Transverse colon (tissue), 4 donors: Measurements from ENCODE around the gene KLHDC1. TPM values are rescaled to one million over a fixed set of nuclear protein-coding genes. Genes with fewer than 3 reads are reported as not detected.

ENCODE experiments used
- DNase-seq: peaks from one replicate; pipeline ENCODE4 v3.0.0-alpha.2; 2019
- H3K27ac ChIP-seq, 4 donors: fragments of 200-600 bp; sonication (generic); 2 replicates each; pipeline ENCODE4 v1.5.1; 2016 to 2018; ENCODE audit warnings: inconsistent platforms in 4 of 4
- H3K27me3 ChIP-seq: fragments of 200-600 bp; sonication (generic); 2 replicates; pipeline ENCODE4 v1.5.1; 2017; ENCODE audit warnings: inconsistent platforms
- H3K36me3 ChIP-seq, 4 donors: fragments of 200-600 bp; sonication (generic); 2 replicates each; pipeline ENCODE4 v1.5.1; 2017 to 2019; ENCODE audit warnings: inconsistent platforms in 4 of 4
- H3K4me1 ChIP-seq, 4 donors: fragments of 200-600 bp; sonication (generic); 2 replicates each; pipeline ENCODE4 v1.5.1; 2017 to 2020; ENCODE audit warnings: inconsistent platforms in 4 of 4
- H3K4me3 ChIP-seq, 4 donors: fragments of 200-600 bp; sonication (generic); 1 replicate in 1 of 4; 2 replicates in 3 of 4; pipeline versions ENCODE4 v1.5.1 to v1.6.1; 2017 to 2019; ENCODE audit warnings: inconsistent platforms in 4 of 4
- H3K9me3 ChIP-seq, 2 donors: fragments of 200-600 bp; sonication (generic); 2 replicates each; pipeline ENCODE4 v1.5.1; 2017 to 2019; ENCODE audit warnings: inconsistent platforms in 2 of 2
- CTCF ChIP-seq, 5 experiments: fragments of 200-600 bp in 3 of 5; fragments of 450-650 bp in 2 of 5; sonication (generic) in 3 of 5; IDR thresholded peaks; 1 replicate in 2 of 5; 2 replicates in 3 of 5; pipeline ENCODE4 v1.5.1; 2016 to 2017; ENCODE audit warnings: antibody characterized with exemption in 5 of 5, inconsistent platforms in 3 of 5, mild to moderate bottlenecking in 2 of 5, moderate library complexity in 1 of 5
- EP300 ChIP-seq: sonication (generic); formaldehyde crosslinking; IDR thresholded peaks from one replicate; pipeline ENCODE4 v1.6.1; 2017; ENCODE audit warnings: antibody characterized with exemption, low read depth
- POLR2A ChIP-seq: fragments of 450-650 bp; IDR thresholded peaks from one replicate; pipeline ENCODE4 v1.6.1; 2016; ENCODE audit warnings: antibody characterized with exemption, mild to moderate bottlenecking, moderate library complexity
- POLR2AphosphoS5 ChIP-seq, 3 donors: sonication (generic); formaldehyde crosslinking; IDR thresholded peaks; one replicate each; pipeline ENCODE4 v1.6.1; 2016; ENCODE audit warnings: antibody characterized with exemption in 3 of 3
- WGBS, 2 donors: methylation state at CpG; one replicate each; pipeline ENCODE4 v1.1.5; 2018; ENCODE audit warnings: low coverage in 1 of 2; 5-methylcytosine and 5-hydroxymethylcytosine counted together
- in situ Hi-C, 4 donors: fragments of 200-750 bp; cut with MboI; loops; one replicate each; pipeline versions ENCODE4 v1.15.0 to v1.15.1; 2017; ENCODE audit warnings: low sequenced_read_pairs in 3 of 4, low pct_ligation_motif_present in 1 of 4, low pct_unique_long_range_greater_than_20kb in 1 of 4
- intact Hi-C: fragments of 100-400 bp; cut with DNase I; formaldehyde crosslinking; loops from one replicate; pipeline ENCODE4 v1.15.1; 2023; ENCODE audit warnings: low total_unique reads
- small RNA-seq, 4 donors: library from RNA; depleted of rRNA; stranded (forward); fragments of <200 nt; gene quantifications; one replicate each; pipeline ENCODE3, GENCODE V24; 2016
- total RNA-seq, 4 donors: library from RNA; depleted of rRNA; stranded (reverse); fragments of >200 nt; gene quantifications; one replicate each; pipeline ENCODE4 v1.1.0, GENCODE V29; 2016

The KLHDC1 gene
- total RNA-seq, 4 donors from 2014 or later: 4.0 to 9.4 (median 7.9) TPM

- TF ChIP-seq POLR2AphosphoS5 (IDR thresholded peaks at IDR 0.05): no peak
- Histone ChIP-seq H3K9me3 (no peaks in the 10 kb centered on the region), H3K4me1 (peaks cover 0 to 5% (median 0%) of the 10 kb centered on the region in 4 donors), H3K4me3 (no peak overlapping the region), H3K27me3 (no peaks in the 10 kb centered on the region), H3K36me3 (peaks cover 0 to 94% (median 45%) of the 10 kb centered on the region in 4 donors), H3K27ac (no peak overlapping the region)
- WGBS, 2 donors: 81 to 87% methylated on average over 2 to 3 of the region's 3 CpGs
- intact Hi-C loops: no loop called here
- in situ Hi-C loops: no loop called here
- no peak for DNase-seq
Observed at GRCh38 chr14:49783394-49784014, 90.6 kb downstream of the KLHDC1 start.

- WGBS, 2 donors: 93 to 100% methylated on average over 2 of the region's 2 CpGs
- in situ Hi-C loops: no loop called here
- H3K36me3 ChIP-seq: peaks cover 0 to 91% (median 44%) of the 10 kb centered on the region in 4 donors
- H3K4me3 ChIP-seq: no peak overlapping the region
- no peaks in the 10 kb centered on the region for H3K9me3 ChIP-seq
- no peaks in the 10 kb centered on the region for H3K27me3 ChIP-seq
- TF ChIP-seq POLR2A (no peak), CTCF (IDR thresholded peaks at IDR 0.05) (no peak), POLR2AphosphoS5 (IDR thresholded peaks at IDR 0.05) (no peak), EP300 (no peak)
- H3K4me1 ChIP-seq: peaks cover 0 to 5% (median 0%) of the 10 kb centered on the region in 4 donors
- no peak overlapping the region for H3K27ac ChIP-seq
- no peak for DNase-seq
- intact Hi-C loops: no loop called here
Observed at GRCh38 chr14:49786315-49786714, 93.4 kb downstream of the KLHDC1 start.

- Histone ChIP-seq H3K4me1 (no peaks in the 10 kb centered on the region), H3K9me3 (no peaks in the 10 kb centered on the region), H3K27ac (no peak overlapping the region), H3K36me3 (peaks cover 0 to 73% (median 30%) of the 10 kb centered on the region in 4 donors), H3K27me3 (no peaks in the 10 kb centered on the region), H3K4me3 (no peak overlapping the region)
- intact Hi-C loops (no loop called here), in situ Hi-C loops (no loop called here)
- no peak for DNase-seq
- no peak for TF ChIP-seq POLR2AphosphoS5 (IDR thresholded peaks at IDR 0.05)
- TF ChIP-seq POLR2A: no peak
- no peak for TF ChIP-seq EP300
- no peak for TF ChIP-seq CTCF (IDR thresholded peaks at IDR 0.05)
- WGBS, 2 donors: 0% methylated on average over 1 of the region's 1 CpG
Observed at GRCh38 chr14:49792618-49793017, 99.7 kb downstream of the KLHDC1 start.

- WGBS, 2 donors: 92 to 100% methylated on average over 2 of the region's 2 CpGs
- H3K36me3 ChIP-seq: peaks cover 0 to 76% (median 32%) of the 10 kb centered on the region in 4 donors
- in situ Hi-C loops: no loop called here
- no peaks in the 10 kb centered on the region for H3K4me1 ChIP-seq
- H3K27ac ChIP-seq: no peak overlapping the region
- H3K9me3 ChIP-seq: no peaks in the 10 kb centered on the region
- no peak overlapping the region for H3K4me3 ChIP-seq
- H3K27me3 ChIP-seq: no peaks in the 10 kb centered on the region
- TF ChIP-seq CTCF (IDR thresholded peaks at IDR 0.05): no peak
- TF ChIP-seq POLR2A: no peak
- TF ChIP-seq EP300: no peak
- no peak for TF ChIP-seq POLR2AphosphoS5 (IDR thresholded peaks at IDR 0.05)
- DNase-seq: no peak
- intact Hi-C loops: no loop called here
Observed at GRCh38 chr14:49796025-49796424, 103.1 kb downstream of the KLHDC1 start.

Small RNA genes within 50 kb of the gene (small RNA-seq; reads per million reads assigned to genes)
- gene RNU6ATAC30P: 0 reads per million in 4 donors

Other genes with a start within 250 kb of the KLHDC1 start
- gene RPS29, start 106.7 kb upstream of the KLHDC1 start, total RNA-seq: 1,000 to 10,000 TPM; 2,435 to 6,129 (median 4,291) TPM
- gene LRR1, start 94.2 kb upstream of the KLHDC1 start, total RNA-seq: 10 to 100 TPM in 2 of 4 donors, 1 to 10 TPM in 1, not detected in 1; 3.0 to 17.1 (median 12.4) TPM
- 100 to 1,000 TPM in 2 of 4 donors, 10 to 100 TPM in 2; 22.8 to 248 (median 137) TPM for gene RPL36AL, start 72.5 kb upstream of the KLHDC1 start, total RNA-seq
- gene MGAT2, start 72.3 kb upstream of the KLHDC1 start, total RNA-seq: 10 to 100 TPM; 24.3 to 62.3 (median 49.2) TPM
- gene DNAAF2, start 57.9 kb upstream of the KLHDC1 start, total RNA-seq: 10 to 100 TPM in 3 of 4 donors, 1 to 10 TPM in 1; 9.6 to 21.7 (median 19.4) TPM
- gene POLE2, start 4.9 kb upstream of the KLHDC1 start, total RNA-seq: 1 to 10 TPM in 2 of 4 donors, not detected in 2; 5.7 to 9.2 TPM
- 100 to 1,000 TPM in 3 of 4 donors, 10 to 100 TPM in 1; 88.6 to 113 (median 109) TPM for gene KLHDC2, start 75.0 kb downstream of the KLHDC1 start, total RNA-seq
- gene NEMF, start 159.7 kb downstream of the KLHDC1 start, total RNA-seq: 100 to 1,000 TPM in 1 of 4 donors, 10 to 100 TPM in 3; 50.2 to 129 (median 79.3) TPM
- gene ARF6, start 200.0 kb downstream of the KLHDC1 start, total RNA-seq: 100 to 1,000 TPM in 2 of 4 donors, 10 to 100 TPM in 2; 70.3 to 120 (median 101) TPM